Heart left ventricle (tissue), 16 donors: ENCODE measurements around the gene ASXL1. TPM values are rescaled to one million over a fixed set of nuclear protein-coding genes. Genes with fewer than 3 reads are reported as not detected.
"Not testable (repeated sequence)": the region's sequence is repeated elsewhere in the genome, so short reads cannot be mapped to it uniquely, and the experiment has no call there.

Experiments
- ATAC-seq, 4 donors: fragments of 200-7000 bp; cut with Tn5 transposase; one replicate each; pipeline ENCODE4 v1.9.1; 2020 to 2022; ENCODE audit warnings: moderate library complexity in 4 of 4, mild to moderate bottlenecking in 3 of 4, moderate number of reproducible peaks in 1 of 4
- DNase-seq, 5 donors: peaks; one replicate each; pipeline ENCODE4 v3.0.0-alpha.2; 2020
- H3K27ac ChIP-seq, 12 donors: fragments of 200-600 bp; sonication (generic) in 4 of 12; one replicate each; pipeline versions ENCODE4 v1.5.0 to v1.8.0; 2016 to 2022; ENCODE audit warnings: mild to moderate bottlenecking in 2 of 12
- H3K27me3 ChIP-seq, 9 donors: fragments of 200-600 bp; sonication (generic) in 2 of 9; one replicate each; pipeline versions ENCODE4 v1.5.1 to v1.8.0; 2016 to 2022; ENCODE audit warnings: mild to moderate bottlenecking in 3 of 9
- H3K36me3 ChIP-seq, 9 donors: fragments of 200-600 bp; sonication (generic) in 2 of 9; one replicate each; pipeline versions ENCODE4 v1.5.0 to v1.8.0; 2018 to 2022; ENCODE audit warnings: mild to moderate bottlenecking in 2 of 9
- H3K4me1 ChIP-seq, 12 donors: fragments of 200-600 bp; sonication (generic) in 4 of 12; one replicate each; pipeline versions ENCODE4 v1.5.0 to v1.8.0; 2016 to 2022; ENCODE audit warnings: mild to moderate bottlenecking in 3 of 12
- H3K4me3 ChIP-seq, 12 donors: fragments of 200-600 bp; sonication (generic) in 4 of 12; one replicate each; pipeline versions ENCODE4 v1.5.0 to v1.8.0; 2017 to 2022; ENCODE audit warnings: mild to moderate bottlenecking in 9 of 12, moderate library complexity in 4 of 12
- H3K9me3 ChIP-seq, 12 donors: fragments of 200-600 bp; sonication (generic) in 4 of 12; one replicate each; pipeline versions ENCODE4 v1.5.0 to v1.8.0; 2016 to 2022; ENCODE audit warnings: mild to moderate bottlenecking in 1 of 12
- CTCF ChIP-seq, 12 donors: fragments of 200-600 bp; sonication (generic) in 4 of 12; IDR thresholded peaks; one replicate each; pipeline versions ENCODE4 v1.5.0 to v1.8.0; 2018 to 2022; ENCODE audit warnings: antibody characterized with exemption in 12 of 12, mild to moderate bottlenecking in 5 of 12
- POLR2A ChIP-seq, 2 donors: fragments of 450-650 bp; IDR thresholded peaks; one replicate each; pipeline ENCODE4 v1.6.1; 2017; ENCODE audit warnings: antibody characterized with exemption in 2 of 2, mild to moderate bottlenecking in 2 of 2, moderate library complexity in 2 of 2
- WGBS, 4 donors: extraction: QIAGEN DNeasy Blood & Tissue Kit in 2 of 4; methylation state at CpG; one replicate each; pipeline versions ENCODE4 v1.1.5 to v1.1.7; 2013 to 2018; 5-methylcytosine and 5-hydroxymethylcytosine counted together
- intact Hi-C, 10 donors: fragments of 100-400 bp; cut with DNase I; formaldehyde crosslinking; loops; one replicate each; pipeline versions ENCODE4 v1.11.1 to v1.14.2; 2022
- polyA plus RNA-seq, 2 donors: library from polyadenylated mRNA; stranded (reverse); fragments of 200-250 nt; gene quantifications; one replicate each; pipeline ENCODE4 v1.2.3, GENCODE V29; 2013
- total RNA-seq, 9 donors: library from RNA; depleted of rRNA in 2 of 9; stranded (reverse); fragments of >200 nt in 2 of 9; fragmentation: NEBNext Ultra II Directional in 3 of 9; extraction: Animal tissue kit (Norgen Biotek cat#: 25700) in 3 of 9; gene quantifications; one replicate each; pipeline versions ENCODE4 v1.1.0 to v1.2.4, GENCODE V29; 2016 to 2023
- donor health status: ischemic (EF 13 %, LVEDD 7.1; RV severe dilation, severe dysfunction).
- donor health status: healthy with polysubstance abuse.
- donor health status: DM: no; HTN: yes; CAD: no.
- donor health status: DM: no; HTN: no; CAD: no.
- donor health status: ischemic (EF 25% LVEDD 6.9; RV normal size, moderate dysfunction).
- donor health status: ischemic (EF 25% LVEDD 5.7; RV mildly dilated, moderate dysfunction).
- donor health status: healthy.
- donor health status: DM: yes; HTN: yes; CAD: no.
- donor health status: ischemic (EF 35%, LVEDD 5.7; RV mildly dilated, moderate dysfunction).
- donor health status: nonischemic (EF 11% LVEDD 7.7; RV severe dilation, severe dysfunction).
- donor health status: DM: yes; HTN: yes; CAD: no.
- donor health status: PGD.
- donor health status: ischemic (EF 29% LVEDD 5.4; RV normal size, mild dysfunction).
- donor health status: nonischemic (EF 23%, LVEDD 6.1; RV moderate dilation, normal function).

The ASXL1 gene
- total and polyA plus RNA-seq, 11 donors, result 15.1 to 50.1 (median 26.5) TPM

- no peaks in the 10 kb centered on the region for H3K27me3 ChIP-seq
- H3K27ac ChIP-seq, result peak overlapping the region in 2 of 12 donors; percentile 20 to 95
- 84 to 91% (median 89%) methylated on average over 6 of the region's 6 CpGs for WGBS, 4 donors
- H3K4me3 ChIP-seq, result no peak overlapping the region
- H3K9me3 ChIP-seq, result peaks cover 0 to 6% (median 0%) of the 10 kb centered on the region in 12 donors
- no peak for DNase-seq
- no peak for ATAC-seq
- peaks cover 0 to 38% (median 13%) of the 10 kb centered on the region in 12 donors for H3K4me1 ChIP-seq
- TF ChIP-seq POLR2A (IDR thresholded peaks at IDR 0.05) (no peak), CTCF (IDR thresholded peaks at IDR 0.05) (no peak)
- no peaks in the 10 kb centered on the region for H3K36me3 ChIP-seq
- intact Hi-C loops, result loop anchor here in 6 of 10 donors (5.0 to 10.0 kb wide), 9 partner anchors 68 to 153 kb away; partner anchors contain the start of genes KIF3B (in 1 of the 6), PLAGL2 (in 1 of the 6) and POFUT1 (in 1 of the 6)
Observed at GRCh38 chr20:32355417-32355841, 2.7 kb upstream of the ASXL1 start.

GRCh38 chr20:32355907-32356621 is 2.1 kb upstream of the ASXL1 start:
- Histone ChIP-seq H3K4me1 (peaks cover 0 to 45% (median 17%) of the 10 kb centered on the region in 12 donors), H3K4me3 (peak overlapping the region in 1 of 12 donors; percentile 91), H3K27ac (peak overlapping the region in 4 of 12 donors; percentile 7 to 99 (median 97))
- intact Hi-C loops, result loop anchor here in 6 of 10 donors (5.0 to 10.0 kb wide), 9 partner anchors 69 to 154 kb away; partner anchors contain the start of genes KIF3B (in 1 of the 6), PLAGL2 (in 1 of the 6) and POFUT1 (in 1 of the 6)
- WGBS, 4 donors, result 78 to 94% (median 87%) methylated on average over 7 of the region's 7 CpGs
- H3K27me3 ChIP-seq, H3K36me3 ChIP-seq, ATAC-seq, DNase-seq, H3K9me3 ChIP-seq: not testable (repeated sequence)

GRCh38 chr20:32356622-32357374 is 1.3 kb upstream of the ASXL1 start:
- Histone ChIP-seq H3K36me3 (no peaks in the 10 kb centered on the region), H3K27me3 (no peaks in the 10 kb centered on the region), H3K9me3 (peaks cover 0 to 6% (median 0%) of the 10 kb centered on the region in 12 donors), H3K4me1 (peaks cover 0 to 52% (median 17%) of the 10 kb centered on the region in 12 donors), H3K27ac (peak overlapping the region; percentile 95 to 100 (median 98)), H3K4me3 (peak overlapping the region; percentile 64 to 97 (median 82))
- no peak for DNase-seq
- TF ChIP-seq CTCF (IDR thresholded peaks at IDR 0.05) (no peak), POLR2A (IDR thresholded peaks at IDR 0.05) (no peak)
- no peak for ATAC-seq
- WGBS, 4 donors, result 26 to 34% (median 27%) methylated on average over 13 of the region's 13 CpGs
- intact Hi-C loops, result loop anchor here in 6 of 10 donors (5.0 to 10.0 kb wide), 9 partner anchors 69 to 154 kb away; partner anchors contain the start of genes KIF3B (in 1 of the 6), PLAGL2 (in 1 of the 6) and POFUT1 (in 1 of the 6)

GRCh38 chr20:32357375-32357868 is 709 bp upstream of the ASXL1 start:
- TF ChIP-seq POLR2A (IDR thresholded peaks at IDR 0.05) (no peak), CTCF (IDR thresholded peaks at IDR 0.05) (no peak)
- Histone ChIP-seq H3K27ac (peak overlapping the region; percentile 95 to 100 (median 98)), H3K4me3 (peak overlapping the region; percentile 64 to 97 (median 82)), H3K4me1 (peaks cover 0 to 58% (median 17%) of the 10 kb centered on the region in 12 donors), H3K9me3 (peaks cover 0 to 6% (median 0%) of the 10 kb centered on the region in 12 donors), H3K27me3 (no peaks in the 10 kb centered on the region), H3K36me3 (no peaks in the 10 kb centered on the region)
- DNase-seq (peak in 3 of 5 donors; percentile 11 to 35 (median 35)), ATAC-seq (peak; percentile 3 to 25 (median 12))
- WGBS, 4 donors, result 0 to 1% (median 0%) methylated on average over 11 of the region's 11 CpGs
- intact Hi-C loops, result loop anchor here in 6 of 10 donors (5.0 to 10.0 kb wide), 9 partner anchors 70 to 155 kb away; partner anchors contain the start of genes KIF3B (in 1 of the 6), PLAGL2 (in 1 of the 6) and POFUT1 (in 1 of the 6)
